GM18526 (cell line): ENCODE measurements around the gene TMEM273.

Experiments used
- POLR2A ChIP-seq: IDR thresholded peaks from 3 replicates; pipeline ENCODE4 v1.6.1; 2011; ENCODE audit not compliant: insufficient read length; ENCODE audit errors: extremely low read depth

TMEM273 gene

GRCh38 chr10:49183596-49184542 is 4.3 kb downstream of the TMEM273 start:
- no peak for TF ChIP-seq POLR2A

- TF ChIP-seq POLR2A, result no peak
These were observed 5.4 kb downstream of the TMEM273 start for GRCh38 chr10:49182776-49183175.

- TF ChIP-seq POLR2A, result no peak
These were observed 7.7 kb downstream of the TMEM273 start for GRCh38 chr10:49180444-49180860.

GRCh38 chr10:49179699-49180443 is 8.3 kb downstream of the TMEM273 start:
- no peak for TF ChIP-seq POLR2A

DNA sequence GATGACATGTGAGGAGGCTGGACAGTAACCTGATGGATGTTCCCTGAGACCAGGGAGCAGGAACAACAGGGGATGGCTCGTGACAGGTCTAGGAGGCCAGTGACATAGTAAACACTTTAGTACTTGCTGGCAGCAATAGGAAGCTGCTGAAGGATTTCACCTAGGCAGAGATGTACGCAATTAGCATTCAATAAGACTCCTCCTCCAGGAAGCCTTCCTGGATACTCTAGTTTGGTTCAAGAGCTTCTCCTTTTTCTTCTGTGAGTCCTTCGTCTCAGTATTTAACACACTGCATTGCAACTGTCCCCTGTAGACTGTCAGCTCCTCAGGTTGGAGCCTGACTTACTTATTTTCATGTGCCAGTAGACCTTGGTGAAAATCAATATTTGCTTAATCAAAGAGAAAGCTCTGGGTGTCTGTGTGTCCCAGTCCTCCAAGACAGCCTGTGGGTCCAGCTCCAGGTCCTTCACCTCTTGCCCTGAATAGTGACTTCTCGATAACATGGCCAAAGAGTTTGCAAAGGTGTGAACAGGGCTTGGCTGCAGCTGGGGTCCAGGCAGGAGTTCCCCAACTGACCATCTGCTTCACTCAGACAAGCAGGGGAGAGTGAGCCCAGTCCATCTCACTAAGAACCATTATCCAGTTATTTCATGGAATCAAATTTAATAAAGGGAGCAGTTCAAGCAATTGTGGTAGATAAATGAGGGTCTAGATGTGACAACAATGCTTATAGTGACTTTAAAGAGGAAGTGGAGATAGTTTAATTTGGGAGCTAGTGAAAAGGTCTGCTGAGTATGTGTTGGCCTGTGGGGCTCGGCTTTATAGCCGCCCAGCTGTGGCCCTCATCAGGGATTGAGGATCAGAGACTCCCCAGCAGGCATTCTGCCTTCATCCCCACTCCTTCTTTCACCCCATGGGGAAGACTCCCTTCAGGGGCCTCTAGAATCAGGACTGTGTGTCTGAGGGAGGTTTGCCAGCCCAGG is 9.4 kb downstream of the TMEM273 start:
- TF ChIP-seq POLR2A, result no peak

GRCh38 chr10:49177391-49178355 is 10.5 kb downstream of the TMEM273 start:
- no peak for TF ChIP-seq POLR2A

DNA sequence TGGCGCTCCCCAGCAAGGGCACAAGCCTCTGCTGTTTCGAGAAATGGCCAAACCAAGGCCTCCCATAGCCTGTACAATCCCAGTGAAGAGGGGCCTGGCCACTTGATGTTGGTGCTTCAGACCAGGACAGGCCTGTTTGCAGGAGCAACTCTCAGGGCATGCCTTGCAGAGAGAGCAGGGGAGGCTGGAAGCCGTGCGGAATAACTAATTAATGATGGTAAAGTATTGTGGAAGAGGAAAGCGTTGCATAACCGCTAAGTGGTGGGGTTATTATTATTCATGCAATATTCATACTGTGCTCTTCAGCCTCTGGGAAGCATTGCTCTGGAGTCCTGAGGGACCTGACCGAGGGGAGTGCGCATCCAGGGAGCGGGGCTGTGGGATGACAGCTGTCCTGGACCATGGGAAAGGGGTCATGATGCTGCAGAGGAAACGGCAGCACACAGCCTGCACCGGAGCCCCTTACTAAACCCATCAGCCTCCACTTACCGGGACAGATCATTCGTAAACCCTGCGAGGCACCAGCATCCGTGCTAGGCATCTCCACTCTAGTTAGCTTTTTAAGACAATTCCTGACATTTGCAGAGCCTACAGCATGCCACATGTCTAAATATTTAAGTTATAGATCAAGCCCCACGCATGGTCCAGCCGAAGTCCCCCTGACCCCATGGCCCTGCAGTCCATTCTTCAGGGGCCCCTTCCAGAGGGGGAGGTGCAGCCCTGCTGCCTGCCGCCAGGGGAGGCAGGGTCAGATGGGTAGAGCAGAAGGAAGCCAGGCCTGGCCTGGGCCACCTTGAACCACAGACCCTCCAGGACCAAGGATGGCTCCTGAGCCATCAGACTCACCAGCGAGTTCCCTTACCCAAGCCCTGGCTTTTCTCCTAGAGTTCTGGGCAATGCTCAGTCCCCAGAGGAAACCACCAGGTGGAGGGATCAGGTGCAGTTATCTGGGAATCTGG is 11.6 kb downstream of the TMEM273 start:
- no peak for TF ChIP-seq POLR2A

- no peak for TF ChIP-seq POLR2A
These were observed 12.4 kb downstream of the TMEM273 start for GRCh38 chr10:49175587-49176309.

- no peak for TF ChIP-seq POLR2A
These were observed 13.2 kb downstream of the TMEM273 start for GRCh38 chr10:49174926-49175500.

DNA sequence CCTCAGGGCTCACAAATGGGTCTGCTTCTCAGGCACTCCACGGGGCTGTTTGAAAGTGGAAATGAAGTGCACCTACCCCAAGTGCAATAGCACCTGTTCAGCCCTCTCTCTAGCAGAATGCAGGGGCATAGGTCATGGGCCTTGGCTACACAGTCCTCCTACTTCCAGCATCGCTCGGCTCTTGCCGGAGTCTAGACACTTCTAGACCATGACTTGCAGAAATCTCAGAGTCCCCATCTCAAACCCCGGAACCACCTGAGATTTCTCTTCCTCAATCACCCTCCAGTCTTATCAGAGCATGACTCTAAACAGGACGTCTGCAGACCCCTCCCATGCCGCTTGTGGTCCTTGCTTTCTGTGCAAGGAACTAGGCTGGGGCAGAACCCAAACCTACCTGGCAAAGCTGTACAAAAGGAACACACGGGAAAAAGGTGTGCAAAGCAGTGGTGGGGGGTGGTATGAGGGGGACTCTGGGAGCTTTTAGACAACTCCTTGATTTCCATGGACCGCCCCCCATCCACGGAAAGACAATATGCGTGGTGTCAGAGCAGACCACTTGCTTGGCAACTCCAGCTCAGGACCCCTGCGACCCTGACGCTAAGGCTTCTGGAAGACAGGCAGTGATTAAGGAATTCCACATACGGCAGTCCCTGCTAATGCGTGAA is 13.8 kb downstream of the TMEM273 start:
- no peak for TF ChIP-seq POLR2A

- no peak for TF ChIP-seq POLR2A
These were observed 14.3 kb downstream of the TMEM273 start for GRCh38 chr10:49173853-49174252.
